Activated T-helper 1 cell treated with anti-CD3 and anti-CD28 coated beads, Interleukin-2, amount 50 U/mL, for 16 hours (primary cell): ENCODE measurements around the gene YIF1A.

Experiments
- DNase-seq, 2 donors: peaks; one replicate each; pipeline ENCODE4 v3.0.0-alpha.2; 2020; ENCODE audit warnings: low read depth in 1 of 2, low spot score in 1 of 2

YIF1A gene

DNA sequence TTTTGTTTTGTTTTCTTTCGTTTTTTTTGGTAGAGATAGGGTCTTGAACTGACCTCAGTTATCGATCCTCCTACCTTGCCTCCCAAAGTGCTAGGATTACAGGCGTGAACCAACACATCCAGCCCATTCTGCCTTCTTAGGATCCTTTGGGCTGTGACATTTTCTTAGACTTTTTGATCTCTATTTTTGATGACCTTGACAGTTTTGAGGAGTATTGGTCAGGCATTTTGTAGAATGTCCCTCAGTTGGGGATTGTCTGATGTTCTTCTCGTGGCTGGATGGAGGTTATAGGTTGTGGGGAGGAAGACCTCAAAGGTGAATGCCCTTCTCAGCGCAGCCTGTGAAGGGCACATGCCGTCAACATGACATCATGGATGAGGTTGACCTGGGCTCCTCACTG lies 40.0 kb downstream of the YIF1A start:
- DNase-seq = no peak

- DNase-seq = no peak
Observed at GRCh38 chr11:66247801-66248200, 41.1 kb downstream of the YIF1A start.

- no peak for DNase-seq
Observed at GRCh38 chr11:66247295-66247694, 41.6 kb downstream of the YIF1A start.

- no peak for DNase-seq
Observed at GRCh38 chr11:66243782-66244535, 45.0 kb downstream of the YIF1A start.

DNA sequence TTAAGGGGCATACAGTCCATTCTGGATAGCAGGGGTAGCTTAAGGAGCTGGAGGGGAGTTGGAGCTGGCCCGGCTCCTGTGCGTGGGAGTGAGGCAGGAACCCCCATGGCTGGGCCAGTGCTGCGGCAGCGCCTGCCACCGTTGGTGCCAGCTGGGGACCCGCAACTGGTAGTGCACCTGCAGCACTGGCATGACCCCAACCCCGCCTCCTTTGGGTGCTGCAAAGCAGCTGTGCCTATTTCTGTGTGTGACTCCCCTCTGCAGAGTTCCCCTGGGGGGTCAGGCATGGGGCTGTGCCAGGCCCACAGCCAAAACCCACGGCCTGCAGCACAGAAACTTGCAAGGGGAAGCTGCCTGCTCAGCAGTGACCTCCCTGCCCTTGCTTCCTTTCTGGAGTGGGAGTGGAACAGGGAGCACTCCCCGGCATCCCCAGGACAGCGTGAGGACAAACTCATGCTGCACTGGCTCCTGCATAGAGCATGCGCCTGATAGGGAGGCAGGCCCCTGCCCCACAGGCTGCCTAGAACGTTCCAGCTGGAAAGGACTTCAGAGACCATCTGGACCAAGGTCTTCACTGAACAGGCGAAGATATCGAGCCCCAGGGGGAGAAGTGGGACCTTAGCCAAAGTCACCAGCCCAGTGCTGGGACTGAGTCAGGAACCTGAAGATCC lies 46.7 kb downstream of the YIF1A start:
- DNase-seq = no peak

DNA sequence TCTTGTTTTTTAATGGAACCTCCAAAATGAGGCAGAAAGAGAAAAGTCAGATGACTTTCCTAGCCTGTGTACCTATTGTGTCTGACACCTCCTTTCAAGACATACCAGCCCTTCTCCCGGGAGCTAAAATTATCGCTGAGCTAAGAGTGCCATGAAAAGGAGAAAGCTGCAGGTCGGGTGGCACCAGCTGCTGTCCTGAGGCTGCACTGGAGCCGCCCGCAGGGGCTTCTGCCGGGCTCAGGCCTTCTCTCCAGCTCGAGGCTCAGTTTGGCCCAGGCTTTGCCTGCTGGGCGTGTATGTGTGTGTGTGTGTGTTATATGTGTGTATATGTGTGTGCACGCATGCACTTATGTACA lies 48.2 kb downstream of the YIF1A start:
- DNase-seq = no peak

DNA sequence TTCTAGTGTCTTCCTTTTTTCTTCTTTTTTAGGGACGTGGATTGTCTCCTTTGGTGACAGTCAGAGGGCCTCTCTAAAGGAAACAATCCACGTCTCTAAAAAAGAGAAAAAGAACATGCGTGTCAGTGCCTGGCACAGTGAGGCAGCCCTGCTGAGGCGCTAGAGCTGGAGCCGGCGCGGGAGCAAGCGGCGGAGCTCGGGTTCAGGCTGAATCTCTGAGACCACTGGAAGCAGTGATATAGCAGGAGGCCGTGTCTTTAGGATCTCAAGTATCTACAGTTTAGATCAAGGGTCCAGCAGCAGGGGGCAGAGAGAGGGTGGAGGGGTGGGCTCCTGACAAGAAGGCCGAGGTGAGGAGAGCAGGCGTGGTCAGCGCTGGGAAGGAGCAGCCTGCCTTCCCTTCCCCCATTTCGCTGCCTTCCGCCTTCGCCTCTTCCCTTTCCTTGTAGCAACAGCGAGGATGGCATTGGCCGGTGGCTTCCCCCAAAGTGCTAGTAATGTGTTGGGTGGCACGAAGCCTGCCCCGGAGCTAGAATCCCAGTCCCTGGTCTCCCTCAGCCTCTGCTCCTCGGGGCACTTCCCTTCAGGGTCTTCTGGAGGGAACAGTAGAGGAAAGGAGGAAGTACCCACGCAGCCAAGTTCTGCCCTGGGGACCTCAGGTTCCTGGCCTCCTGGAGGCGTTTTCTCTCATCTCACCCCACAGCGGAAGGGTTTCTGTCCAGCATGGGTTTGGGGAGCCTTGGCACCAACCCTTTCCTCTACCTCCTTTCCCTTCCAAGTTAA lies 48.8 kb downstream of the YIF1A start:
- no peak for DNase-seq

GRCh38 chr11:66239511-66239910 lies 49.4 kb downstream of the YIF1A start:
- no peak for DNase-seq

GRCh38 chr11:66238786-66239413 lies 50.0 kb downstream of the YIF1A start:
- no peak for DNase-seq

DNA sequence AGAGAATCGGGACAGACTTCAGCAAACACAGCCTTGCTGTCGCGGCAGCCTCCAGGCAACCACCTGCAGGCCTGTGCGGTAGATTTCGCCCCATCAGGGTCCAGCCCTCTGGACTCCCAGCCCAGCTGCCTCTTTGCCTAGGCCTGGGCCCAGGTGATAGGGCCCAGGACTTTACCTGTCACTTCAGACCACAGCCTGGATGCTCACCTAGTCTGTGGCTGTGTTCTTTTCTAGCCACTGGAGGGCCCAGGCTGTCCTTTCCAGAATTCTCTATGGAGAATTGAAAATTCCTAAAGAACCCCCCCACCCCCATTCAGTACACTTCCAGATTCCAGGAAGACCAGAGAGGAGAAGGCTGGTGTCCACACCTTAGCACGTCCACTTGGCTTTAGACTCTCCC lies 51.1 kb downstream of the YIF1A start:
- DNase-seq = no peak

GRCh38 chr11:66235141-66235540 lies 53.8 kb downstream of the YIF1A start:
- no peak for DNase-seq
